GM12878 (cell line): ENCODE data around the gene MIPOL1. TPM values are rescaled to one million over a fixed set of nuclear protein-coding genes. Genes with fewer than 3 reads are reported as not detected.

Experiments
- ATAC-seq: fragments of 200-7000 bp; cut with Tn5 transposase; 3 replicates; pipeline ENCODE4 v1.9.1; 2020; ENCODE audit warnings: mild to moderate bottlenecking, moderate library complexity
- BruUV-seq: library from RNA; stranded (reverse); fragments of 400-500 nt; replicated peaks from 2 replicates; lab custom pipeline; 2021; lab: Mats Ljungman, UMichigan
- CTCF ChIA-PET: fragments of 300-600 bp; sonication (Branson Sonifier 250); formaldehyde crosslinking; extraction: SDS; loops from one replicate; lab custom pipeline; 2021; ENCODE audit warnings: inconsistent platforms; lab: Yijun Ruan, JAX
- POLR2A ChIA-PET: fragments of 350-600 bp; formaldehyde crosslinking; extraction: SDS; loops from one replicate; lab custom pipeline; 2021; ENCODE audit warnings: inconsistent platforms; lab: Charles Lee
- RAD21 ChIA-PET: fragments of 300-600 bp; sonication (Branson Sonifier 250); formaldehyde crosslinking; loops from one replicate; lab custom pipeline; 2023; ENCODE audit warnings: antibody characterized with exemption; ENCODE audit not compliant: unreplicated experiment; lab: Charles Lee
- SMC1A ChIA-PET: fragments of 300-600 bp; sonication (Branson Sonifier 250); formaldehyde crosslinking; loops from one replicate; lab custom pipeline; 2023; ENCODE audit not compliant: unreplicated experiment, uncharacterized antibody; lab: Charles Lee
- DNase-seq: peaks from one replicate; pipeline ENCODE4 v3.0.0-alpha.2; 2011; ENCODE audit warnings: low read depth, low spot score
- FAIRE-seq: peaks from 3 replicates; lab custom pipeline; 2011; peaks lifted over from hg19 to GRCh38; lab: Jason Lieb, UNC
- H2AFZ ChIP-seq: 2 replicates; pipeline ENCODE4 v1.6.0; 2011; ENCODE audit warnings: low read depth, low read length, control low read depth; ENCODE audit not compliant: control insufficient read depth
- H3K27ac ChIP-seq: 2 replicates; pipeline ENCODE4 v1.5.1; 2011; ENCODE audit warnings: control low read depth; ENCODE audit not compliant: control insufficient read depth, insufficient read depth
- H3K27me3 ChIP-seq, 2 experiments: replicated peaks in 1 of 2; 2 replicates each; pipeline versions ENCODE4 v1.6.0 to v1.6.1; 2011; ENCODE audit warnings: low read length in 1 of 2; ENCODE audit not compliant: control insufficient read depth in 2 of 2, insufficient read depth in 2 of 2
- H3K36me3 ChIP-seq, 2 experiments: 2 replicates each; pipeline ENCODE4 v1.5.1; 2011; ENCODE audit warnings: low read length in 1 of 2; ENCODE audit not compliant: control insufficient read depth in 2 of 2, insufficient read depth in 2 of 2
- H3K4me1 ChIP-seq: 2 replicates; pipeline ENCODE4 v1.6.1; 2011; ENCODE audit warnings: mild to moderate bottlenecking, low read length, moderate library complexity, mixed read lengths; ENCODE audit not compliant: control insufficient read depth, insufficient read depth
- H3K4me2 ChIP-seq: 2 replicates; pipeline ENCODE4 v1.6.0; 2011; ENCODE audit warnings: control low read depth; ENCODE audit not compliant: control insufficient read depth, insufficient read depth
- H3K4me3 ChIP-seq: fragments of 200-600 bp; sonication (generic); 2 replicates; pipeline ENCODE4 v1.5.1; 2016
- H3K79me2 ChIP-seq: 2 replicates; pipeline ENCODE4 v1.6.0; 2011; ENCODE audit warnings: low read length; ENCODE audit not compliant: control insufficient read depth, insufficient read depth
- H3K9ac ChIP-seq: 2 replicates; pipeline ENCODE4 v1.8.0; 2011; ENCODE audit warnings: low read length, control low read depth, mixed read lengths; ENCODE audit not compliant: control insufficient read depth, insufficient read depth
- H3K9me3 ChIP-seq: replicated peaks from 3 replicates; pipeline ENCODE4 v1.5.1; 2011; ENCODE audit warnings: mild to moderate bottlenecking, low read length; ENCODE audit not compliant: control insufficient read depth, insufficient read depth
- H4K20me1 ChIP-seq: 2 replicates; pipeline ENCODE4 v1.6.0; 2011; ENCODE audit not compliant: control insufficient read depth, insufficient read depth
- BHLHE40 ChIP-seq, 2 experiments: fragments of 450-650 bp in 1 of 2; IDR thresholded peaks; 2 replicates each; pipeline ENCODE4 v1.6.1; 2011 to 2017; ENCODE audit warnings: low read depth in 2 of 2, borderline replicate concordance in 1 of 2, improper control_type of control experiment in 1 of 2, low read length in 1 of 2, mild to moderate bottlenecking in 1 of 2
- CEBPZ ChIP-seq: fragments of 150-350 bp; IDR thresholded peaks from 2 replicates; pipeline ENCODE4 v1.6.1; 2016; ENCODE audit warnings: low read depth, low read length
- HDGF ChIP-seq: fragments of 450-650 bp; IDR thresholded peaks from 2 replicates; pipeline ENCODE4 v1.6.1; 2016; ENCODE audit warnings: antibody characterized with exemption
- JUNB ChIP-seq: IDR thresholded peaks from 2 replicates; pipeline ENCODE4 v1.6.1; 2016; ENCODE audit warnings: antibody characterized with exemption, mild to moderate bottlenecking
- POLR2AphosphoS2 ChIP-seq: IDR thresholded peaks from 2 replicates; pipeline ENCODE4 v1.6.1; 2011; ENCODE audit warnings: low read depth, mild to moderate bottlenecking, low read length, improper control_type of control experiment, moderate library complexity
- SPI1 ChIP-seq: IDR thresholded peaks from 2 replicates; pipeline ENCODE4 v1.6.1; 2011; ENCODE audit warnings: low read depth, mild to moderate bottlenecking, low read length, moderate library complexity, borderline replicate concordance; ENCODE audit not compliant: insufficient read depth
- STAT1 ChIP-seq: fragments of 450-650 bp; conservative IDR thresholded peaks from 2 replicates; pipeline ENCODE4 v1.6.1; 2014; ENCODE audit warnings: antibody characterized with exemption, mild to moderate bottlenecking
- USF2 ChIP-seq: IDR thresholded peaks from 2 replicates; pipeline ENCODE4 v1.6.1; 2011; ENCODE audit warnings: low read depth, low read length, improper control_type of control experiment, borderline replicate concordance
- WGBS: methylation state at CpG from one replicate; pipeline ENCODE4 v1.1.6; 2016; ENCODE audit warnings: low lambda C conversion rate; ENCODE audit not compliant: insufficient replicate concordance, insufficient coverage; ENCODE audit errors: missing lambda C conversion rate; 5-methylcytosine and 5-hydroxymethylcytosine counted together
- in situ Hi-C: fragments of 300-500 bp; cut with MboI; formaldehyde crosslinking; loops from 9 replicates; pipeline ENCODE4 v1.14.3; 2018; ENCODE audit warnings: mixed read lengths
- intact Hi-C: fragments of 100-400 bp; cut with micrococcal nuclease; formaldehyde crosslinking; loops from one replicate; pipeline ENCODE4 v1.14.2; 2022; ENCODE audit not compliant: unreplicated experiment
- polyA plus RNA-seq, 11 experiments: library from polyadenylated mRNA; depleted of rRNA in 4 of 11; unstranded in 6 of 11; stranded (reverse) in 5 of 11; fragments of >200 nt; fragmentation: Nextera tagmentation in 4 of 11; fragmentation: Illumina TruSeq in 1 of 11; extraction: Ambion mirVana in 4 of 11; extraction: Trizol in 1 of 11; gene quantifications; 1 replicate in 1 of 11; 2 replicates in 10 of 11; pipeline versions ENCODE4 v1.2.1 to v1.2.3, GENCODE V29; 2011 to 2016; ENCODE audit warnings: inconsistent platforms in 2 of 11, missing spikeins in 2 of 11, low read depth in 1 of 11
- total RNA-seq, 4 experiments: library from RNA; depleted of rRNA in 3 of 4; stranded (reverse); fragments of >200 nt in 3 of 4; fragmentation: Illumina TruSeq in 1 of 4; extraction: Trizol in 1 of 4; gene quantifications; 2 replicates each; pipeline versions ENCODE4 v1.2.1 to v1.2.3, GENCODE V29; 2013 to 2021

Gene MIPOL1
- total and polyA plus RNA-seq, 10 of the 15 experiments (the other 5 are each of a cell fraction or from before 2014, with no cell fraction given), result 0.06 TPM; not detected in 9

- Histone ChIP-seq H2AFZ (no peak overlapping the region), H3K9ac (no peak overlapping the region), H3K27ac (no peak overlapping the region), H4K20me1 (no peaks in the 10 kb centered on the region), H3K9me3 (no peaks in the 10 kb centered on the region), H3K4me1 (no peaks in the 10 kb centered on the region), H3K36me3 (no peaks in the 10 kb centered on the region), H3K79me2 (no peaks in the 10 kb centered on the region), H3K27me3 (no peaks in the 10 kb centered on the region), H3K4me2 (no peak overlapping the region), H3K4me3 (no peak overlapping the region)
- POLR2A ChIA-PET, result no interaction called here
- WGBS, result 2% methylated on average over 3 of the region's 3 CpGs
- BruUV-seq, result no TSS peak
- TF ChIP-seq BHLHE40 (IDR thresholded peaks at IDR 0.05; ENCODE audit: borderline replicate concordance in 1 of 2, low read depth in 2 of 2, low read length in 1 of 2) (no peak), SPI1 (no peak), POLR2AphosphoS2 (no peak), STAT1 (no peak), CEBPZ (no peak), HDGF (no peak), JUNB (no peak), USF2 (no peak)
- SMC1A ChIA-PET, result no interaction called here
- ATAC-seq, result no peak
- CTCF ChIA-PET, result no interaction called here
- no peak for DNase-seq
- RAD21 ChIA-PET, result no interaction called here
- intact Hi-C loops (no loop called here), in situ Hi-C loops (no loop called here)
- FAIRE-seq, result no peak
Observed at GRCh38 chr14:37512173-37512572, 314.4 kb downstream of the MIPOL1 start.
